GM21786 (cell line): ENCODE measurements around the gene NPPC.
"Not testable (repeated sequence)": the region's sequence is repeated elsewhere in the genome, so short reads cannot be mapped to it uniquely, and the experiment has no call there.

ENCODE experiments used
- ATAC-seq: cut with Tn5 transposase; IDR thresholded peaks from one replicate; pipeline ENCODE4 v1.9.1; 2021; ENCODE audit not compliant: unreplicated experiment

The NPPC gene

DNA sequence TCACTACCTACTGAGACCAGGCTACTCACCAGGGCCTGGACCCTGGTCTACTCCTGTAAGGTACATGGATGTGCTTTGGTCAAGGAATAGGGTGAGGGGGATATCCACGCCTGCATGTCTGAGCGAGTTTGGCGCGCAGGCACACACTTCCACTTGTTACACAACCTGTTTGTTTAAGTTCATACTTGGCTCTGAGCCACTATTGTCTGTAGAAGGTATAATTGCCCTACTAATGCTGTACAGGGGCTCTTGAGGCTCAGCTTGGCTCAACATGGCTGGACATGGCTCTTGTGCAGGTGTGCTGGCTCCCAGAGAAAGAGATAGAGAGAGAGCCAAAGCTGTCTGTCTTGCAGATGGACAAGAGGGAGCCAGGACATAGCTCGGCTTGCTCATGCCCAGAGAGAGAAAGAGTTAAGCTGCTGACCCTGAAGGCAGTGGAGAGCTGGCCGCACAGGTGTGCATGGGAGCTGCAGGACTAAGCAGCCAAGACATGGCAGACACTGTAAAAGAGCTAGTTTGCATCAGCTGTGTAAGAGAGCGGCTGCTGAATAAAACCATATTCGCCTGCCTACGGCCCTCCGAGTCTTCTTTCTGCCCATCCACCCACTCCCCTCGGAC, 35.2 kb downstream of the NPPC start:
- no peak for ATAC-seq

- no peak for ATAC-seq
Observed at GRCh38 chr2:231887756-231888155, 38.4 kb downstream of the NPPC start.

GRCh38 chr2:231886071-231886681, 40.0 kb downstream of the NPPC start:
- ATAC-seq = no peak

GRCh38 chr2:231884438-231885140, 41.6 kb downstream of the NPPC start:
- no peak for ATAC-seq

DNA sequence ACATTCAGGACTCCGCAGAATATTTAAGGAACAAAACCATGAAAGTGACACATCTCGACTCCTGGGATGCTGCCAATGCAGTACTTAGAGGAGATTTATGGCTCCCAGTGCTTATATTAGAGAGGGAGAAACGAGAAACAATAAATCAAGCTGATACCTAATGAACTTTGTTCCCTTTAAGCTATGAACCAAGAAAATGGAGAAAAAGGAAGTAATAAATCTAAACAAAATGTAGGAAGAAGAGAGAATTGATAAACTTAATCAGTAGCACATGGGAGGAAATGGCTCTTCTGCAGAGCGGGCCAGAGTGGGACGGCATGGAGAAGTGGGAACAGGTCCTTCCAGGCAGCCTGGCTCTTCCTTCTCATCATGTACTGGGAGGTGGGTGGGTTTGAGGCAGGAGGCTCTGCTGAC, 42.7 kb downstream of the NPPC start:
- ATAC-seq = no peak

DNA sequence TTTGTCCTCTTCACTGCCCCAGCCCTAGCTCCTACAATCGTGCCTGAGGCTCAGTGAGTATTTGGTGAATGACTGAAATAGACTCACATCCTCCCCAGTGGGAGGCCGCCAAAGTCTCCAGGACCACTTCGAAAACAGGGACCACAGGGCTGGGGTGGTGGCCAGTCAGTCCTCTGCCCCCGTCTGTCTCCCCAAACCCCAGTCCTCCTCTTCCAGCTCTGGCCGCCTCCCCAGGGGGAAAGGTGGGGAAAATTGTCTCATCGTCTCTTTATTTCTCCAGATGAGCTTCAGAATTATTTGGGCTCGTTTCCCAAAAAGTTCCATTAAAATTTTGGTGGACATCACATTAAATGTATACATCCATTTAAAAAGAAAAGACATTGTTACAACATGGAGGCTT, 43.5 kb downstream of the NPPC start:
- no peak for ATAC-seq

DNA sequence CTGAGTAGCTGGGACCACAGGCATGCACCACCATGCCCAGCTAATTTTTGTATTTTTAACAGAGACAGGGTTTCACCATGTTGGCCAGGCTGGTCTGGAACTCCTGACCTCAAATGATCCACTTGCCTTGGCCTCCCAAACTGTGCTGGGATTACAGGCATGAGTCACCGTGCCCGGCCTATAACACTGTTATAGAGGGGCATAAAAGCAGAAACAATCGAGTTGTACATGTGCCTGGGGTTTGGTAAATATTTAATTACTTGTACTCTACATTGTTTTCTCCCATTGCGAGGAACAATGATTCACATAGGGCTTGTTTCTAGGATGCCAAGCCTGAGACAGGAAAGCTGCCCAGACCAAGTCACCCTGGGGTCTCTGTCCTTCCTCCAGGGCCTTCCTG, 45.8 kb downstream of the NPPC start:
- not testable (repeated sequence) for ATAC-seq

GRCh38 chr2:231879216-231879615, 47.0 kb downstream of the NPPC start:
- no peak for ATAC-seq

GRCh38 chr2:231877533-231878456, 48.4 kb downstream of the NPPC start:
- no peak for ATAC-seq

- no peak for ATAC-seq
Observed at GRCh38 chr2:231874944-231875343, 51.3 kb downstream of the NPPC start.
